ENCODE results near the gene CAMTA1. TPM values are rescaled to one million over a fixed set of nuclear protein-coding genes. Genes with fewer than 3 reads are reported as not detected.

CAMTA1 gene
- total RNA-seq, 1 experiment from 2014 or later, result 219 TPM

DNA sequence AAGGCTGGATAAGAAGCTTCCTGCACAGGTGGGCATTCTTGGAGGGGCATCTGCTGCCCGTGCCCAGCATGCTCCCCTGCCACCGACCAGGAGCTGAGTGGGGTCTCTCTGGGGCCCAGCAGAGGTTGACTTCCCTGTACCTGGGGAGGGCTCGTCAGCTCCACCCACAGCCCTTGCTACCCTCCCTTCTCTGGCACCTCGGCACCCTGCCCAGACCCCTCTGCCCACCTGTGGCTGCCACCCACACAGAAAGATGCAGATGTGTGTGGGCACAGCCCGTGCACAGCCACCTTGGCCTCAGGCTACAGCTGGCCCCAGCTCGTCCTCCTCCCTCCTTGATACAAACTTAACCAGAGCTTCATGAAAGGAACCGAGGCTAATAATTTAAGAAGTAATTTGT, 744.7 kb downstream of the CAMTA1 start:
- DNase-seq (ENCODE audit: low read depth), result no peak

DNA sequence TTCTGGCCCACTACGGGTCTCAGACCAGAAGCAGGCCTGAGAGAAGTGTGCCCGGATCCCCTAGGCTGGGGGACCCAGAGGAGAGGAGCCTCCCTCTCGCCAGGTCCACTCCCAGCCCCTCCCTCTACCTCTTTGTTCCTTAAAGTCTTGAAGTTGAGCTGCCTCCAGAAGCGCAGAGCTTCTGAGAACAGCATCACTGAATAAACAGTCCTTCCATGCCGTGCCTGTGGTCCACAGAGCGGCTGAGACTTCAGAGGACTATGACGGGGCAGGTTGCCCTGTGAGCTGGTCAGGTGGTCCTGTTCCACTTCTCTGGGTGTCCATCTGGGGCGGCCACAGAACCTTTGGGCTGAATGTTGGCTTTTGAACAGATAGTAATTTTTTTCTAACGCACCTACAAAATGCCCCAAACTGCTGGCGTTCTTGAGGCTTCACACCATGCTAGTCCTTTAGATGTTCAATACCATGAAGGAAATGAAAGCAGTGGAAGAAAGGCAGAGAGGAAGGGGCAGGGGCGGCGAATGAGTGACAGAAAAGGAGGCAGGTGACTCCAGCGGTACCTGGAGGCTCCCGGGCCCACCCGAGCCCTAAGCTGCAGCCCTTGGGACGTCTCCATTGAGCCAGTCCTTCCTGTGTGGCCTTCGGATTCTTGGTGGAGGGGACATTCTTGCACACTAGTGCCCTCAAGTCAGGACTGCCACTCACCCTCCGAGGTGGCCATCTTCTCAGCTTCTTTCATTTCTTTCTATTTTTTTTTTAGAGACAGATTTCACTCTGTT, 746.5 kb downstream of the CAMTA1 start:
- DNase-seq (ENCODE audit: low read depth), result no peak

DNA sequence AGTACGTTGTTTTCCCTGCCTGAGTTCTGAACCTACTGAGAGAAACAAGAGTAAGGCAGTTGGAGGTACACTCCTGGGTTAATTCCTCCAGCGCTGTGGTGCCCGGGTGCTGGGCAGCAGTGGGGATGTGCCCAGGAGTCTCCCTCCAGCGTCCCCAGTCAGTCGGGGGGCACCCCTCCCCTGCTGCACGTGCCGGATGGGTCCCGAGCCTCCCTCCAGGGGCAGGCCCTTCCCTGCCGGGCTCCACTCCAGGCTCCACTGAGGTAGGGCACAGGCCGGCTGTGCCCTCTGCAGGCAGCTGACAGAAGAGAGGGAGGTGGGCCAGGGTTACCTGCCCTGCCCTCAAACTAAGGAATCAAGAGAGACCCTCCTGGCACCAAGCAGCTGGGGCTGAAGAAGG, 747.8 kb downstream of the CAMTA1 start:
- DNase-seq (ENCODE audit: low read depth), result no peak

DNA sequence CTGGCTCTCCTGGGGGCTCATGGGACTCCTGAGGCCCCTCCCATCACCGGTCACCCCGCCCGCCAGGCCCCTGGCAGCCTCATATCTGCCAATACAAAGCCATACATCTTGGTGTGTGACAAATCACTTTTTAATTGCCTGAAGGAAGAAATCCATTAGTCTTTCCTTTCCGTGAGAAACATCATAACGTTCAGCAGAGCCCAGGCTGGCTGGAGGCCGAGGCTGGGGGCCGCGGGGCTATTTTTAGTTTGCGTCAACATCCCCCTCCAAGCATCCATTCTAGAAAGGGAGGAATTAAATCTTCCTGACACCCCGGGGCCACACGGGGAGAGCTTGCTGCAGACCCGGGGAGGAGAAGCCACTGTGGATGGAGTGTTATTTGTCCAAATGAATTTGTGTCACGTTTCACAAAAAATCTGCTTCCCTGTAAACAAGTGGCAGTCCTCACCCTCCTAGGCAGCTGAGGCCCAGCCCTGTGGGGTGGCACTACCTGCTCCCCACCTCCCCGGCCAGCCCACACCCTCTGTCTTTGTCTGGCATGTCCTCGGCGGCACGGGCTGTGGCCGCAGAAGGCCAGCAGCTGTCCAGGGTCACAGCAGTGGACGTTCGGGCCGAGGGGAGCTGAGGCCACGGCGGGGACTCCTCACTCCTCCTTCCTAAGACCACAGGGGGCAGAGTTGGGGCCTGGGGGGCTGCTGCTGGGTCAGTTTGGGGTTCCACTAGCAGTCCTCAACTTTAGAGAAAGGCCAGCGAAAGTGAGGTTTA, 749.0 kb downstream of the CAMTA1 start:
- DNase-seq (ENCODE audit: low read depth), result peak; percentile 92

DNA sequence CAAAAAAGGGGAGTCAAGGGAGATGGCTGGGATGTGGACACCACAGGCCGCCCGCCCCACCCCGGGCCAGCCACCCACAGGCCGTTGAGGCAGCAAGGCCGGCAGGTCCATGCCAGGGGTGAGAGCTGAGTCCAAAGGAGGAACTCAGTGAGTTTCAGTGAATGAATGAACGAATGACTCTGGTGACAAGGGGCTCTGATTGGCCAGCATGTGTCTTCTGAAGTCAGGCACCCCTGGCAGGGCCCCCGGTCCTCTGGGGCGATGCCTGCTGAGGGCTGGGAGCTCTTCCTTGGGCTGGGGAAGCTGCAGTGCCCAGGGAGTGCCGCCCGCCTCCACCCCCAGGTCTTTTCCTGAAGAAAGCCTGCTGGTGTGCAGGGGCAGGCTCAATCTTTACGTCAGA, 749.8 kb downstream of the CAMTA1 start:
- no peak for DNase-seq (ENCODE audit: low read depth)

DNA sequence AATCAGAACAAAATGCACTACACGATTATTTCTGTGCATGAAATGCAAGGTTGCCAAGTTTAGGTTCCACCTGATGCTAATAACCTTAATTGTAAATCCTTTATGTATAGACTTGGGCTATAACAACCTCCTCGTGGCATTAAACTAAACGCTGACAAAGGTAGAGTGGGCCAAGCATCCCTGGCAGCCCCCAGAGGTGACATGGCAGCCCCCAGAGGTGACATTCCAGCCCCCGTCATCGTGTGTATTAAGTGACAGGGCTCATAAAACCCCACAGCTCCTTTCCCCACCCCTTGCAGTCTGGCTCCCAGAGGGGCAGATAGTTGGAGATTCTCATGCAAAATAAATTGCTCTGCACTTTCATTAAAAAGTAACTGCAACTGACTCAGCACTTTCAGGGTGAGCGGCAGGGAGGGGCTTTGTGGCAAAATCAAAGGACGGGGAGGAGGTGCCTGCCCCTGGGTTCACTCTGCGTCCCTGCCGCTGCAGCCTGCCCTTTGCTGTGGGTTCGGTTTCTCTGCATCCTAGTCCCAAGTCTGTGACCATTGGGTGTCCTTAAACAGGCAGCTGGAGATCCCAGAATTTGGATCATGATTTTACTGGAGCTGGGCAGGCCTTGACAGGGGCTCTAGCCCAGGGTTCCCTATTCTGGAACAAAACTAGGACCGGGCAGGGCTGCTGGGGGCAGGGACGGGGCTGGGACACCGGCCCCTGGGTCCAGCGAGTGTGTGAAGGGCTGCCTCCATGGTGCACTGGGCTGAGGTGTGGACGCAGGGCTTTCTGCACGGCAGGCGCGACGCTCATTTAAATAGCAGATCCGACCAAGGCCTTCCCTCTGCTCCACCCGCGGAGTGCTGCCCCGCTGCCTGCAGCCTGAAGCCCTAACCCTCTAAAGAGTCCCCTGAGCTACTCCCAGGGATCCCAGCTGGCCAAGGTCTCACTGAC, 751.0 kb downstream of the CAMTA1 start:
- no peak for DNase-seq (ENCODE audit: low read depth)

DNA sequence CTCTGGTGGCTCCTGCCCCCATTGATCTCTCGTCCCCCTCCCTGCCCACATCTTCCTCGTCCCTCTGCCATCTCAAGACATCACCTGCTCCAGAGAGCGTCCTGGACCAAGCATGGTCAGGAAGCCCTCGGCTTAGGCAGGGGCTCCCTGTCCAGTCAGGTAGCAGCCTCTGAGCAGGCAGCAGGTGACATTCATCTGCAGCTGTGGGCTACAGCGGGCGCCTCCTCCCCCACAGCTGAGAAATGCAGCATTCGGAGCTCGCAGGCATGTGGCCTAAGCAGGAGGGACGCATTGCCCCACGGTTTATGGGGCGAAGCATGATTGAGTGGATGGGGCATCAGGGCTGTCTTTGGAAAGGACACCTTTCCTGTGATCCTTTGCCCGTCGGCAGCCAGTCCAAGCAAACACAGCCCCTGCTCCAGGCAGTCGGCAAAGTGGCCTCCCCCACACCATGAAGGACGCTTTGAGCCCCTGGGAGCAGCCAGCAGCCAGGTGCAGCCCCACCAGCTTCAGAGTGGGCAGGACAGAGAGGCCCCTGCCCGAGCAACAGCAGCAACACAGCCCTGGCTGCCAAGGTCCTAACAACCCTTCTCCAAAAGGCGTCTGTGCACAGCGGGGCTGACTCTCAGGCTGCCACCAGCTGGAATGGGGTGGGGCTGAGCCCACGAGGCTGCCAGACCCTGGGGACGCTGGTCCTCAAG, 751.8 kb downstream of the CAMTA1 start:
- no peak for DNase-seq (ENCODE audit: low read depth)

DNA sequence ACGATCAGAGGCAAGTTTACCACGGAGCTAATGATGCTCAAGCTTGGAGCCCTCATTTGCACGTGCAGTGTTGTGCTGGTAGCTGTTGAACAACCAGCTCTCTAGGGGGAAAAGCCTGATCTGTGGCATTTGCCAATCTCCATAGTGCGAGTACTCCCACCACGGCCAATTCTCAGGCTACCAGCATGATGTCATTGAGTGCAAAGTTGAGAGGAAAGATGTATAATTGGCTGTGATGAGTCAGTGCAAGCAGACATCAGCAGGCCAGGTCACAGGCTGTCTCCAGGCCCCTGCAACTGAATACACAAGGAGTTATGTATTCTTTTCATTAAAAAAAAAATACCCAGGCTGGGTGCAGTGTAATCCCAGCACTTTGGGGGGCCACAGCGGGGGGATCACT, 752.8 kb downstream of the CAMTA1 start:
- peak; percentile 79 for DNase-seq (ENCODE audit: low read depth)

DNA sequence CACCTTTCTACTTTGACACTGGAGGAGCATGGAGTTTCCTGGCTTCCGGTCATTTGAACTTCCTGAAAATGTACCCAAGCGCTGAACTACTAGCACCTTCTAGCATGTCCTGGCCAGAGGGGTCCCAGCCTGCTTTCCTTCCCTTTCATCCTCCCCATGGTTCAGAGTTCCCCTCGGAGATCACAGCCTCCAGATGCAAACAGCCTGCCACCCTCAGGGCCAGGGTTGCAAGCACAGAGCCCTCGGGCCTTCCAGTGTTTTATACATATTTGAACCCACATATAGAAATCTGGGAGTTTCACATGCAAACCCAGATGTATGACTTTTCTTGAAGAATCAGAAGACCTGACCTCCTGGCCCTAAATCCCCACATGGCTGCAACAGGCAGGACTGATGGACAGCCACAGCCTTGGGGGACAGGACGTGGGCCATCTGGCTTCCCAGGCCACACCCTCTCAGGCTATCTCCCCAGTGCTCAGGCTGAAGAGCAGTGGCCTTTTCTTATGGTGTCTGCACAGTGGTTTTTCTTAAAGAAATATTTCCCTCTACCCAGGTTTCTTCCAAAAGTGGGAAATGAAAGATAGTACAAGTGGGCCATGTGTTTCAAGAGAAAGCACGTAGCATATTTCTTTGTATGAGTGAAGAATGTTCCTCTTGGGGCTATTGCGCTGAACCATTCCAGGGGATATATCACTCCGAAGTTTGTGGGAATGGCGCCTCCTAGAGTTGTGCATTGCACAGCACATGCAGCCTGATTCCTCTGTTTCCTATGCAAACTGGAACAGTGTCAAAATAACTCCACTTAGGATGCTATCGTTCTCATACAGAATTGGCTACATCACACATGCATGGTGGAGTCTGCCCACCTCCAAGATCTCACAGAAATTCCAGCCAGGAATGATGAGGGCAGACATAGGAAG, 753.9 kb downstream of the CAMTA1 start:
- DNase-seq (ENCODE audit: low read depth), result peak; percentile 60

DNA sequence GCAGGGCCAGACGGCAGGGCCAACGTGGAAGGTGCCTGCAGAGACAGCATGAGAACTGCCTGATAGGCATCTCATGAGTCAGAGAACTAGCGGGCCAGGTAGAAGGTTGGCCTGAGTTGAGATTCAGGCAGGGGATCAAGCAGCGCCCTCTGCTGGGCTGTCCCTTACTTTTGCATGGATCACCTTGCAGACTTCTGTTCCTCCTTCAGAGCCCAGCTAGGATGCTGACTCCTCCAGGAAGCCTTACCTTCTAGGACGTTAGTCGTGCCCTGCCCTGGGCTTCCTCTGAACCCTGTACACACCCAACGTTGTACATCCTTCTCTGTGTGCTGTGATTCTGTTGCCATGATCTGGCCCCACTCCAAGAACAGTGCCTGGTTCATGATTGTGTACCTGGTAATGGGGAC, 754.5 kb downstream of the CAMTA1 start:
- DNase-seq (ENCODE audit: low read depth), result peak; percentile 93

DNA sequence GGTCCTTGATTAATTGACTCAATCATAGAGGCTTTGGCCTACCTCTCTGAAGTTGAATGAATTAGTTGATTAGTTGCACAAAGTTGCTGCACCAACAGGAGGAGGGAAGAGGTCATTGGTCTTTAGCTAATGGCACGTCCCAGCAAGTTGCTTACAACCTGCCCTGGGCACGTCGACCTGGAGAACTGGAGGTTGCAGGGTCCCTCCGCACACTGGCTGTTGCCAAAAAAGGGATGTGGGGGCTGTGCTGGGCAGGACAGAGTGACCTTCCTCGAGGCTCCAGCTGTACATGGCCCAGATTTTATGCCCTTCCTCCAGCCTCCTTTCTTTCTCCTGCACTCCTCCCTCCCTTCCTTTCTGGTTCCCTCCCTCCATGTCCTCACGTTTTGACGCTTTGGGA, 755.6 kb downstream of the CAMTA1 start:
- DNase-seq (ENCODE audit: low read depth), result no peak

DNA sequence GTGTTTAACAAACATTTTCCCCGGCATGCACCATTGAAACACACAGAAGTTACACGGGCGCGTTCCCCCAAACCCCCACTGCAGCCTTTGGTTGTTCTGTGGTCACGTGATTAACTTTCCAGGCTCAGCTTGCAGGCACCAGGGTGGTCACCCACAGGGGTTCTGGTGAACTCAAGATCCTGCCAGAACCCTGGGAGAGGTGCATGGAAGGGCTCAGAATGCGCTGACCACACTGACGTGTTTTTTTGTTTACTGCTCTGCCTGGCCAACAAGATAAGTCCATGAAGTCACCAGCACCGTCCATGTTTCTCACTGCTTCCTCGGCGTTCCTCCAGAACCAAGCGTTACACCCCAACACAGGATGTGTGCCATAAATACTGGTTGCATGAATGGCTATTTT, 756.4 kb downstream of the CAMTA1 start:
- peak; percentile 53 for DNase-seq (ENCODE audit: low read depth)

DNA sequence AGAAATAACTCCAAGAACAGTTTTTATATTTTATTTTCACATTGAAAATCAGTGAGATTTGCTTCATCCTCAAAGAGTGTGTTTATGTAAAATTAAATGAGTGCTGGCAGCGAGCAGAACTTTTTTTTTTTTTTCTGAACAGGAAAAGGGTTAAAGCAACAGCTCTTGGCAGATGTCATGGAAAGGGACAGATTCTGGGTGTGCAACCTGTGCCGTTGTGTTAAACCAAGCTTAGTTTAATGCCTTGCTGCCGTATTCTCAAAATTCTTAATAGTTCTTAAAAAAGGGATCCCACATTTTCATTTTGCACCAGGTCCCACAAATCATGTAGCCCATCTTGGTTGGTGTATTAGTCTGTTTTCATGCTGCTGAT, 758.5 kb downstream of the CAMTA1 start:
- no peak for DNase-seq (ENCODE audit: low read depth)

DNA sequence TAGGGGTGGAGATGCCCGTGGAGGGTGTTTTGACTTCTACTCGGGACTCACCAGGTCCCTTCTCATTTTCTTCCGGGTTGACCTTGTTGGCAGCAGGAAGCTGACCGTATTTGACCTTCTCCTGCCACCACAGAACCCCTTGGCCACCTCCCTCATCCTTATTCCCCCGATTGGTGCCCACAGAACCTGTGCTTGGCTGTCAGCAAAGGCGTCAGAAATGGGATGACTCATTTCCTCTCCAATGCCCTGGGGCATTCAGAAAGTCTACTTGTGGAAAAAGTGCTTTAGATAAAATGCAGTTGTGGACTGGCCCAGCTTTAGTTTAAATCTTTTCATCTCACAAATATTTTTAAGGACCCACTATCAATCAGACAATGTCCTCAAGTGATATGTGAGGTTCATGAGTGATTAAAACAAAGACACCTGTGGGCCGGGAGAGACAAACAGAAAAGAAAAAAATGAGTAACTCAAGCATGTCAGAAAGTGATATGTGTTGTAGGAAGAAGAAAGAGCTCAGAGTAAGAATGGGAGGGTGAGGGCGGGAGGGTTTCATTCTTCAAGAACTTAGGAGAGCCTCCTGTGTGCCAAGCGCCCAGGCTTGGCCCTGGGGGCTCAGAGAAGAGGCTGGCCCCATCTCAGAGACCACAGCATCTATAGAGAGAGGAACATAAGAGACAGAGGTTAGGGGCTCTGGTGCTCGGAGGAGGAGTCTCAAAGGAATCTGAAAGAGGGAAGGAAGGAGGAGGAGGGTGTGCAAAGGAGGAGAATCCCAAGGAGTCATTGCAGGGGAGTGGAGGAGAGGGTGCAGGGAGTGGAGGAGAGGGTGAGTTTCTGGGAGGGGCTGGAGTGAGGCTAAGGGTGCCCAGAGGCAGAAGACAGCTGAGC, 764.3 kb downstream of the CAMTA1 start:
- peak; percentile 99 for DNase-seq (ENCODE audit: low read depth)

DNA sequence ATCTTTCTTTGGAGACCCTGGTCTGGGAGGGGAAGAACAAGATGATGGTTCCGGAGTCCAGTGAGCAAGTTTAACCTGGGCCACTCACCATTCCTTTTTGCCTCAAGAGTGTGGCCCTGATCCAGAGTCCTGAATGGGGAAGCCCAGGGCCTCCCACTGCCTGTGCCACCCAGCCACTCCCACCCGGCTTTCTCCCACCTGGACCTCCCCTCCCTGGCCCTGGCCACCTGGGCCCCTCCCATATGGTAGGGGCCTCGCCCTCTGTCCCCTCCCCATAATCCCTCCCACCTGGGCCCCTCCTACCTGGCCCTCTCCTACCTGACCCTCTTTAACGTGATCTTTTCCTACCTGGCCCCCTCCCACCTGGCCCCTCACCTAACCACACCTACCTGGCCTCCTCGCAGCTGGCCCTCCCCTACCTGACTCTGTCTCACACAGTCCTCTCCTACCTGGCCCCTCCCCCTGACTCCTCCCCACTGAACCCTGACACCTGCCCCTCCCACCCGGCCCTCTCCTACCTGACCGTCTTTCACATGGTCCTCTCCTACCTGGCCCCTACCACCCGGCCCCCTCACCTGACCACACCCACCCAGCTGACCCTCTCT, 765.1 kb downstream of the CAMTA1 start:
- DNase-seq (ENCODE audit: low read depth), result no peak

DNA sequence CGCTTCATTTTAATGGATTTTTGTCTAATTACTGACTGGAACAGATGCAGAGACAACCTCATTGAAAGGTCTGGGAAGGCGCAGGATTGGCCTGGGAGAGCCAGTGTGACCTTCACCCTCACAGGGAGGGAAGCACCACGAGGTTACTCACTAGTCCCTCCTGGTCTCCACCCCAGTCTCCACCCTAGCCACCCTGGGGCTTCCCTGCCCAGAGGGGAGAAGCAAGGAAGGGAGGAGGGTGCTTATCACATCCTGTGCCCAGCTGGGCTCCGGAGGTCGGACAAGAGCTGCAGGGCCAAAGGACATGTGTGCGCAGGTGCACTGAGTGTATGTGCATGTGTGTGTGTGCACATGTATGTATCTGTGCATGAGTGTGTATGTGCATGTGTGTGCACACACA, 765.7 kb downstream of the CAMTA1 start:
- no peak for DNase-seq (ENCODE audit: low read depth)

DNA sequence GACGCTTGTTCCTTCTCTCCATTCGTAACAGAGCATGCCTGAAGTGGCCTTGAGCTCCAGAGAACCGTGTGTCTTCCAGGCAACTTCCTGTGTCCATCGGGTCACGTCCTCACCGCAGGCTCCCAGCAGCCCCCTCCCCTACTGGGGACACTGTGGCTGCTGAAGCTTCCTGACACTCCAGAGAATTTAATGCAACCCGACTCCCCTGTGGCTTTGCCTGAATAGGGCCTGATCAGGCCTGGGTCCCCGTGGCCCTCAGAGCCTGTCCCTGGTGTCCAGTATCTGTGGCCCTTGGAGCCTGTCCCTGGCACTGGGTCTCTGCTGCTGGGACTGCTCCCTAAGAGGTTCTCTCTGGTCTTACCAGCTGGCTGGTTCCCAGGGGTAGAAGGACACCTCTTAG, 766.2 kb downstream of the CAMTA1 start:
- DNase-seq (ENCODE audit: low read depth), result no peak

DNA sequence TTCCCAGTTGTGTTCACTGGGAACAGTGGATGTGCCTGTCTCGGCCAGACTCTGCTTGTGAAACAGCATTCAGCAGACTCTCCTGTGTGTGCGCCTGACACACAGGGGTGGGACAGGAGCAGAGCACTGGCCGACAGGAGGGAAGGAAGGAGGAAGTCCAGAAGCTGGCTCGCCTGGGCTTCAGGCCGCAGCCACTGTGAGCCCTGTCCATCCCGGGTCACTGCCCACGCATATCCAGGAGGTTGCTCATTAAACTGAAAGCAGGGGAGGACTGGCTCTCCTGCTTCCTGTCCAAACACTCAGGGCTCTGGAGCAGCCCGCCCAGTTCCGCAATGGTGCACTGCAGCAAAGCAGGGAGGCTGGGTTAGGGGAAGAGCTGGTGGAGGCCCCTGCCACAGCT, 767.1 kb downstream of the CAMTA1 start:
- DNase-seq (ENCODE audit: low read depth), result peak; percentile 59
